Right cardiac atrium (tissue), 5 donors: ENCODE results near the gene WDR88. TPM values are rescaled to one million over a fixed set of nuclear protein-coding genes. Genes with fewer than 3 reads are reported as not detected.

Experiments
- ATAC-seq, 2 donors: fragments of 200-7000 bp; cut with Tn5 transposase; one replicate each; pipeline versions ENCODE4 v1.8.0 to v1.9.1; 2020; ENCODE audit warnings: moderate library complexity in 2 of 2, mild to moderate bottlenecking in 1 of 2
- DNase-seq, 3 donors: peaks; one replicate each; pipeline ENCODE4 v3.0.0-alpha.2; 2020
- H3K27ac ChIP-seq: one replicate; pipeline ENCODE4 v1.5.1; 2013; ENCODE audit warnings: mild to moderate bottlenecking, low read length, control low read depth, moderate library complexity
- H3K27me3 ChIP-seq: one replicate; pipeline ENCODE4 v1.6.1; 2013; ENCODE audit not compliant: control insufficient read depth, insufficient read depth
- H3K4me1 ChIP-seq: one replicate; pipeline ENCODE4 v1.6.1; 2013; ENCODE audit warnings: low read length; ENCODE audit not compliant: control insufficient read depth, insufficient read depth
- H3K4me3 ChIP-seq: one replicate; pipeline ENCODE4 v1.5.1; 2013; ENCODE audit warnings: low read length, control low read depth
- H3K9me3 ChIP-seq: one replicate; pipeline ENCODE4 v1.6.1; 2013; ENCODE audit warnings: low read length; ENCODE audit not compliant: control insufficient read depth
- WGBS: extraction: QIAGEN DNeasy Blood & Tissue Kit; methylation state at CpG from one replicate; pipeline ENCODE4 v1.1.7; 2013; 5-methylcytosine and 5-hydroxymethylcytosine counted together
- intact Hi-C, 4 donors: fragments of 100-400 bp; cut with DNase I; formaldehyde crosslinking; loops; one replicate each; pipeline versions ENCODE4 v1.11.0 to v1.14.0; 2022 to 2023
- polyA plus RNA-seq: library from polyadenylated mRNA; stranded (reverse); fragments of 200-250 nt; gene quantifications from one replicate; pipeline ENCODE4 v1.2.3, GENCODE V29; 2013
- total RNA-seq, 4 donors: library from RNA; stranded (reverse); fragmentation: NEBNext Ultra II Directional; extraction: Animal tissue kit (Norgen Biotek cat#: 25700); gene quantifications; one replicate each; pipeline ENCODE4 v1.2.1, GENCODE V29; 2021
- donor health status: healthy with polysubstance abuse.
- donor health status: DM: no; HTN: yes; CAD: no.
- donor health status: DM: no; HTN: no; CAD: no.
- donor health status: DM: no; HTN: yes; CAD: no; lungs with severe emphysema.
- donor health status: DM: yes; HTN: yes; CAD: no.

WDR88 gene
- total and polyA plus RNA-seq, 5 donors, result not detected

GRCh38 chr19:33197591-33198000 is 65.7 kb downstream of the WDR88 start:
- H3K4me3 ChIP-seq, result no peak overlapping the region
- peaks cover 3% of the 10 kb centered on the region for H3K4me1 ChIP-seq
- DNase-seq (no peak), ATAC-seq (no peak)
- no peaks in the 10 kb centered on the region for H3K27me3 ChIP-seq
- intact Hi-C loops, result no loop called here
- H3K27ac ChIP-seq, result no peak overlapping the region
- 92% methylated on average over 11 of the region's 11 CpGs for WGBS
- no peaks in the 10 kb centered on the region for H3K9me3 ChIP-seq

DNA sequence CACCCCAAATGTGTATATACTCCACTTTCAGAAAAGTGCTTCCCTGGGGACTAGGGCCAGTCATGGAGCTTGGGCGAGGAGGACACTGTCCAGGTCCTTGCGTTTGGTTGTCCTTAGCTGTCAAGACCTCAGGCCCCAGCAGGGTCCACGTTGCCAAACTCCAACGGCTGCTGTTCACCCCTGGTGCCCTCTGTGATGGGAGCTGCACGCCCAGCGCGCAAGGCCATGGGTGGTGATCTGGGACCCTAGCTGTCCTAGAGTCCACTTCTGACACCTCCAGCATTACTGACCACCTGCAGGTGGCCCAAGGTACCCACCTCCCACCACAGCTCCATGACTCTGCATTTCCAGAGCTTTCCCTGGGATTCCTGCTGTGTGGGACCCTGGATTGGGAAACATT is 66.3 kb downstream of the WDR88 start:
- intact Hi-C loops, result no loop called here
- DNase-seq (peak in 1 of 3 donors; percentile 16), ATAC-seq (no peak)
- Histone ChIP-seq H3K4me1 (peaks cover 3% of the 10 kb centered on the region), H3K27me3 (no peaks in the 10 kb centered on the region), H3K4me3 (no peak overlapping the region), H3K9me3 (no peaks in the 10 kb centered on the region), H3K27ac (no peak overlapping the region)
- 88% methylated on average over 7 of the region's 7 CpGs for WGBS

- H3K9me3 ChIP-seq, result no peaks in the 10 kb centered on the region
- peak in 1 of 3 donors; percentile 34 for DNase-seq
- H3K4me1 ChIP-seq, result peaks cover 3% of the 10 kb centered on the region
- H3K4me3 ChIP-seq, result no peak overlapping the region
- H3K27ac ChIP-seq, result no peak overlapping the region
- 80% methylated on average over 8 of the region's 8 CpGs for WGBS
- intact Hi-C loops, result no loop called here
- no peak for ATAC-seq
- H3K27me3 ChIP-seq, result no peaks in the 10 kb centered on the region
Measured at GRCh38 chr19:33199441-33200265, 67.7 kb downstream of the WDR88 start.

- Histone ChIP-seq H3K27ac (no peak overlapping the region), H3K4me3 (no peak overlapping the region), H3K4me1 (no peaks in the 10 kb centered on the region), H3K9me3 (no peaks in the 10 kb centered on the region), H3K27me3 (no peaks in the 10 kb centered on the region)
- 93% methylated on average over 6 of the region's 6 CpGs for WGBS
- intact Hi-C loops, result no loop called here
- DNase-seq (no peak), ATAC-seq (no peak)
Measured at GRCh38 chr19:33201473-33201872, 69.6 kb downstream of the WDR88 start.

GRCh38 chr19:33201886-33202545 is 70.1 kb downstream of the WDR88 start:
- H3K27me3 ChIP-seq, result no peaks in the 10 kb centered on the region
- no peak for ATAC-seq
- no peaks in the 10 kb centered on the region for H3K9me3 ChIP-seq
- H3K4me1 ChIP-seq, result no peaks in the 10 kb centered on the region
- H3K4me3 ChIP-seq, result no peak overlapping the region
- intact Hi-C loops, result no loop called here
- H3K27ac ChIP-seq, result no peak overlapping the region
- no peak for DNase-seq
- 95% methylated on average over 15 of the region's 15 CpGs for WGBS

- intact Hi-C loops, result no loop called here
- Histone ChIP-seq H3K27me3 (no peaks in the 10 kb centered on the region), H3K27ac (no peak overlapping the region), H3K9me3 (no peaks in the 10 kb centered on the region), H3K4me3 (no peak overlapping the region), H3K4me1 (no peaks in the 10 kb centered on the region)
- WGBS, result 91% methylated on average over 27 of the region's 27 CpGs
- DNase-seq (no peak), ATAC-seq (no peak)
Measured at GRCh38 chr19:33202546-33203507, 70.9 kb downstream of the WDR88 start.

GRCh38 chr19:33203529-33203928 is 71.6 kb downstream of the WDR88 start:
- ATAC-seq, result no peak
- WGBS, result 70% methylated on average over 6 of the region's 6 CpGs
- no peaks in the 10 kb centered on the region for H3K27me3 ChIP-seq
- no peaks in the 10 kb centered on the region for H3K9me3 ChIP-seq
- no peaks in the 10 kb centered on the region for H3K4me1 ChIP-seq
- intact Hi-C loops, result no loop called here
- peak in 1 of 3 donors; percentile 8 for DNase-seq
- H3K27ac ChIP-seq, result no peak overlapping the region
- H3K4me3 ChIP-seq, result no peak overlapping the region

DNA sequence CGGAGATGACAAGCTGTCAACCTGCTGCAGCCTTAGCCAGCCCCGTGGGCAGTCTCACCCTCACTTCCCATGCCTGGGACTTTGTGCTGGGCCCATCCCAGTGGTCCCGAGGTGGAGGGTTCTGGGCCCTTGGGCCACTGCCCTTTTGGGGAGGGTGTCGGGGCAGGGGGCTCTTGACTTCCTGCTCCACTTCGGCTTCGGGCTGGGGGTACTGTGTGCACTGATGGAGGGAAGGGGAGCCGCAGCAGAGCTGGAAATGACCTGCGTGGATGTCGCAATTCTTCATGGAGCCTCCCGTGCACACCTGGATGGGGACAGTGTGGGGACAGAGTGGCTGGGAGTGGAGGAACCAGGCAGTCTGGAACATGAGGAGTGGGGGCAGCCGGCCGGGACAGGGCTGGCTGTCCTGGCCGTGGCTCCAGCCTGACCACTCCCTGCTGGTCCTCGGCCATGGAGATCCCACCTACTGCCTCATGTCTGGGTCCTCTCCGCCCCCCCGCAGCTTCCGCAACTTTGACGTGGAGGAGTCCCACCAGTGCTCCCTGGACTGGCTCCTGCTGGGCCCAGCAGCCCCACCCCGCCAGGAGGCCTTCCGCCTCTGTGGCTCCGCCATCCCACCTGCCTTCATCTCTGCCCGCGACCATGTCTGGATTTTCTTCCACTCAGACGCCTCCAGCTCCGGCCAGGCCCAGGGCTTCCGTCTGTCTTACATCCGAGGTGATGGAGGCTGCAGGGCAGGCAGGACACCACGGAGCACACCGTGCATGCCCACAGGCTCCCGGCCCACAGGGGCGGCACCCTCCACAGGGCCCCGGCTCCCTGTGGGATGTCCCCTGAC is 72.4 kb downstream of the WDR88 start:
- H3K9me3 ChIP-seq, result no peaks in the 10 kb centered on the region
- 90% methylated on average over 32 of the region's 32 CpGs for WGBS
- ATAC-seq (no peak), DNase-seq (peak in 1 of 3 donors; percentile 4)
- H3K4me1 ChIP-seq, result no peaks in the 10 kb centered on the region
- no peaks in the 10 kb centered on the region for H3K27me3 ChIP-seq
- H3K4me3 ChIP-seq, result no peak overlapping the region
- intact Hi-C loops, result no loop called here
- no peak overlapping the region for H3K27ac ChIP-seq

DNA sequence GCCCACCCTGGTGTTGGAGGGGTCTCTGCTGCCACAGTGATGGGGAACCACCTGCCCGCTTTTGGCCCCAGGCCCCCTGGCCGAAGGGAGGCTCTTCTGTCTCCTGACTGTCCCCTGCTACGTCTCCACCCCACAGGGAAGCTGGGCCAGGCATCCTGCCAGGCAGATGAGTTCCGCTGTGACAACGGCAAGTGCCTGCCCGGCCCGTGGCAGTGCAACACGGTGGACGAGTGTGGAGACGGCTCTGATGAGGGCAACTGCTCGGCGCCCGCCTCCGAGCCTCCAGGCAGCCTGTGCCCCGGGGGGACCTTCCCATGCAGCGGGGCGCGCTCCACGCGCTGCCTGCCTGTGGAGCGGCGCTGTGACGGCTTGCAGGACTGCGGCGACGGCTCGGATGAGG is 73.2 kb downstream of the WDR88 start:
- WGBS, result 91% methylated on average over 27 of the region's 27 CpGs
- Histone ChIP-seq H3K27me3 (no peaks in the 10 kb centered on the region), H3K9me3 (no peaks in the 10 kb centered on the region), H3K4me3 (no peak overlapping the region), H3K4me1 (no peaks in the 10 kb centered on the region), H3K27ac (no peak overlapping the region)
- DNase-seq (no peak), ATAC-seq (no peak)
- intact Hi-C loops, result no loop called here

GRCh38 chr19:33205531-33206260 is 73.8 kb downstream of the WDR88 start:
- no peaks in the 10 kb centered on the region for H3K9me3 ChIP-seq
- H3K27ac ChIP-seq, result no peak overlapping the region
- H3K4me3 ChIP-seq, result no peak overlapping the region
- WGBS, result 94% methylated on average over 64 of the region's 64 CpGs
- no peaks in the 10 kb centered on the region for H3K4me1 ChIP-seq
- H3K27me3 ChIP-seq, result no peaks in the 10 kb centered on the region
- intact Hi-C loops, result no loop called here
- no peak for ATAC-seq
- DNase-seq, result peak in 2 of 3 donors; percentile 42 to 54
